H9 (cell line): ENCODE results near the gene ENOX1. TPM values are rescaled to one million over a fixed set of nuclear protein-coding genes. Genes with fewer than 3 reads are reported as not detected.

Source experiments
- DNase-seq: peaks from one replicate; pipeline ENCODE4 v3.0.0-alpha.2; 2017
- H2AFZ ChIP-seq: one replicate; pipeline ENCODE4 v1.6.1; 2013; ENCODE audit warnings: mild to moderate bottlenecking, low read length, control low read depth, moderate library complexity
- H2AK5ac ChIP-seq: 2 replicates; pipeline ENCODE4 v1.6.1; 2013; ENCODE audit warnings: low read length, control low read depth, mixed read lengths; ENCODE audit not compliant: insufficient read length
- H2BK120ac ChIP-seq: one replicate; pipeline ENCODE4 v1.6.1; 2013; ENCODE audit warnings: low read depth, mild to moderate bottlenecking, low read length, control low read depth, inconsistent platforms; ENCODE audit not compliant: poor library complexity, severe bottlenecking
- H2BK12ac ChIP-seq: 2 replicates; pipeline ENCODE4 v1.6.1; 2013; ENCODE audit warnings: low read length, control low read depth, mixed read lengths, low read depth; ENCODE audit not compliant: insufficient read length
- H2BK15ac ChIP-seq: 2 replicates; pipeline ENCODE4 v1.6.1; 2013; ENCODE audit warnings: low read depth, low read length, control low read depth
- H2BK20ac ChIP-seq: one replicate; pipeline ENCODE4 v1.6.1; 2013; ENCODE audit warnings: low read depth, mild to moderate bottlenecking, low read length, control low read depth, inconsistent platforms; ENCODE audit not compliant: poor library complexity, severe bottlenecking
- H2BK5ac ChIP-seq: 2 replicates; pipeline ENCODE4 v1.6.1; 2013; ENCODE audit warnings: low read length, control low read depth, mixed read lengths; ENCODE audit not compliant: insufficient read length
- H3K14ac ChIP-seq: 2 replicates; pipeline ENCODE4 v1.6.1; 2013; ENCODE audit warnings: low read length, control low read depth; ENCODE audit not compliant: insufficient read depth
- H3K18ac ChIP-seq: 2 replicates; pipeline ENCODE4 v1.6.1; 2013; ENCODE audit warnings: low read depth, mild to moderate bottlenecking, mixed read lengths, low read length, control low read depth; ENCODE audit not compliant: insufficient read length
- H3K23ac ChIP-seq: 2 replicates; pipeline ENCODE4 v1.6.1; 2013; ENCODE audit warnings: low read length, control low read depth, mixed read lengths, low read depth; ENCODE audit not compliant: insufficient read length
- H3K23me2 ChIP-seq: 2 replicates; pipeline ENCODE4 v1.6.1; 2013; ENCODE audit warnings: low read depth, mild to moderate bottlenecking, mixed read lengths, low read length, control low read depth; ENCODE audit not compliant: insufficient read length, poor library complexity, severe bottlenecking
- H3K27ac ChIP-seq: 2 replicates; pipeline ENCODE4 v1.5.1; 2013; ENCODE audit warnings: low read length, control low read depth, mixed read lengths, low read depth; ENCODE audit not compliant: insufficient read length
- H3K27me3 ChIP-seq: 2 replicates; pipeline ENCODE4 v1.6.1; 2013; ENCODE audit warnings: low read length, control low read depth, inconsistent platforms; ENCODE audit not compliant: insufficient read depth
- H3K4ac ChIP-seq: 2 replicates; pipeline ENCODE4 v1.6.1; 2013; ENCODE audit warnings: low read depth, mild to moderate bottlenecking, control low read depth, inconsistent platforms, low read length, moderate library complexity
- H3K4me1 ChIP-seq: 2 replicates; pipeline ENCODE4 v1.6.1; 2013; ENCODE audit warnings: low read length, control low read depth, inconsistent platforms; ENCODE audit not compliant: insufficient read depth
- H3K4me2 ChIP-seq: 2 replicates; pipeline ENCODE4 v1.6.1; 2013; ENCODE audit warnings: low read length, control low read depth, mixed read lengths; ENCODE audit not compliant: insufficient read length, insufficient read depth
- H3K56ac ChIP-seq: 2 replicates; pipeline ENCODE4 v1.6.1; 2013; ENCODE audit warnings: low read depth, mild to moderate bottlenecking, mixed read lengths, low read length, control low read depth; ENCODE audit not compliant: insufficient read length
- H3K79me1 ChIP-seq: 2 replicates; pipeline ENCODE4 v1.6.1; 2013; ENCODE audit warnings: low read depth, mild to moderate bottlenecking, moderate library complexity, low read length, control low read depth, inconsistent platforms; ENCODE audit not compliant: insufficient read depth, poor library complexity, severe bottlenecking
- H3K79me2 ChIP-seq: 2 replicates; pipeline ENCODE4 v1.6.1; 2013; ENCODE audit warnings: low read length, control low read depth, inconsistent platforms; ENCODE audit not compliant: insufficient read depth
- H3K9ac ChIP-seq: 2 replicates; pipeline ENCODE4 v1.6.1; 2013; ENCODE audit warnings: low read length, control low read depth, mixed read lengths; ENCODE audit not compliant: insufficient read length; ENCODE audit errors: extremely low read depth
- H3K9me3 ChIP-seq: one replicate; pipeline ENCODE4 v1.6.1; 2013; ENCODE audit warnings: low read depth, low read length, inconsistent platforms; ENCODE audit not compliant: control insufficient read depth
- H3T11ph ChIP-seq: one replicate; pipeline ENCODE4 v1.6.1; 2013; ENCODE audit warnings: mild to moderate bottlenecking, low read length, control low read depth, inconsistent platforms
- H4K20me1 ChIP-seq: one replicate; pipeline ENCODE4 v1.6.1; 2013; ENCODE audit not compliant: control insufficient read depth, insufficient read length, insufficient read depth
- H4K5ac ChIP-seq: 2 replicates; pipeline ENCODE4 v1.6.1; 2013; ENCODE audit warnings: low read depth, mild to moderate bottlenecking, mixed read lengths, low read length, control low read depth; ENCODE audit not compliant: insufficient read length
- H4K8ac ChIP-seq: replicated peaks from 2 replicates; pipeline ENCODE4 v1.6.1; 2013; ENCODE audit warnings: low read length, control low read depth, mixed read lengths, low read depth; ENCODE audit not compliant: insufficient read length
- H4K91ac ChIP-seq: 2 replicates; pipeline ENCODE4 v1.6.1; 2013; ENCODE audit warnings: low read depth, mild to moderate bottlenecking, moderate library complexity, mixed read lengths, low read length, control low read depth; ENCODE audit not compliant: insufficient read length
- H3K27ac Mint-ChIP-seq, 3 experiments: 2 replicates in 2 of 3; 3 replicates in 1 of 3; pipeline ENCODE4 v1.8.0; 2020 to 2021; ENCODE audit warnings: mixed read lengths in 3 of 3, mild to moderate bottlenecking in 1 of 3, moderate library complexity in 1 of 3
- H3K27me3 Mint-ChIP-seq: 2 replicates; pipeline ENCODE4 v1.8.0; 2021; ENCODE audit warnings: low read depth, mild to moderate bottlenecking, moderate library complexity, mixed read lengths
- H3K36me3 Mint-ChIP-seq, 3 experiments: 2 replicates in 2 of 3; 3 replicates in 1 of 3; pipeline ENCODE4 v1.8.0; 2020 to 2021; ENCODE audit warnings: low read depth in 3 of 3, mixed read lengths in 3 of 3; ENCODE audit not compliant: insufficient read depth in 1 of 3
- H3K4me1 Mint-ChIP-seq, 2 experiments: 2 replicates each; pipeline ENCODE4 v1.8.0; 2020; ENCODE audit warnings: mixed read lengths in 2 of 2
- H3K4me3 Mint-ChIP-seq, 2 experiments: 2 replicates in 1 of 2; 3 replicates in 1 of 2; pipeline ENCODE4 v1.8.0; 2020 to 2021; ENCODE audit warnings: mild to moderate bottlenecking in 2 of 2, mixed read lengths in 2 of 2, moderate library complexity in 1 of 2
- H3K9me3 Mint-ChIP-seq, 2 experiments: 2 replicates in 1 of 2; 3 replicates in 1 of 2; pipeline ENCODE4 v1.8.0; 2020; ENCODE audit warnings: mild to moderate bottlenecking in 2 of 2, mixed read lengths in 2 of 2, moderate library complexity in 1 of 2
- WGBS: extraction: QIAGEN DNeasy Blood & Tissue Kit; methylation state at CpG from one replicate; pipeline ENCODE4 v1.1.7; 2013; ENCODE audit warnings: missing lambda C conversion rate, low lambda C conversion rate, mixed read lengths; ENCODE audit not compliant: insufficient read length; ENCODE audit errors: extremely low coverage; 5-methylcytosine and 5-hydroxymethylcytosine counted together
- total RNA-seq: library from RNA; stranded (reverse); gene quantifications from 2 replicates; pipeline ENCODE4 v1.2.1, GENCODE V29; 2021
- TF ChIP-seq, protein P1 (sequence below): fragments of 200-600 bp; sonication (generic); conservative IDR thresholded peaks from 3 replicates; pipeline ENCODE4 v1.8.0; 2021; ENCODE audit warnings: antibody characterized with exemption, mild to moderate bottlenecking

The ENOX1 gene
- total RNA-seq, 1 experiment from 2014 or later = 0.24 TPM

GRCh38 chr13:43528992-43529391 is 257.8 kb downstream of the ENOX1 start:
- TF ChIP-seq, protein P1, sequence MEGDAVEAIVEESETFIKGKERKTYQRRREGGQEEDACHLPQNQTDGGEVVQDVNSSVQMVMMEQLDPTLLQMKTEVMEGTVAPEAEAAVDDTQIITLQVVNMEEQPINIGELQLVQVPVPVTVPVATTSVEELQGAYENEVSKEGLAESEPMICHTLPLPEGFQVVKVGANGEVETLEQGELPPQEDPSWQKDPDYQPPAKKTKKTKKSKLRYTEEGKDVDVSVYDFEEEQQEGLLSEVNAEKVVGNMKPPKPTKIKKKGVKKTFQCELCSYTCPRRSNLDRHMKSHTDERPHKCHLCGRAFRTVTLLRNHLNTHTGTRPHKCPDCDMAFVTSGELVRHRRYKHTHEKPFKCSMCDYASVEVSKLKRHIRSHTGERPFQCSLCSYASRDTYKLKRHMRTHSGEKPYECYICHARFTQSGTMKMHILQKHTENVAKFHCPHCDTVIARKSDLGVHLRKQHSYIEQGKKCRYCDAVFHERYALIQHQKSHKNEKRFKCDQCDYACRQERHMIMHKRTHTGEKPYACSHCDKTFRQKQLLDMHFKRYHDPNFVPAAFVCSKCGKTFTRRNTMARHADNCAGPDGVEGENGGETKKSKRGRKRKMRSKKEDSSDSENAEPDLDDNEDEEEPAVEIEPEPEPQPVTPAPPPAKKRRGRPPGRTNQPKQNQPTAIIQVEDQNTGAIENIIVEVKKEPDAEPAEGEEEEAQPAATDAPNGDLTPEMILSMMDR = no peak
- Mint-ChIP-seq H3K36me3 (no peaks in the 10 kb centered on the region), H3K27me3 (no peaks in the 10 kb centered on the region), H3K4me3 (no peak overlapping the region; a peak in 1 of 5 replicates), H3K9me3 (no peaks in the 10 kb centered on the region), H3K4me1 (no peaks in the 10 kb centered on the region), H3K27ac (no peak overlapping the region; a peak in 1 of 7 replicates)
- Histone ChIP-seq H4K8ac (no peak overlapping the region), H3T11ph (no peak overlapping the region), H3K4ac (no peak overlapping the region), H3K27ac (no peak overlapping the region), H3K9me3 (no peaks in the 10 kb centered on the region), H3K23me2 (no peaks in the 10 kb centered on the region), H2BK15ac (no peak overlapping the region), H2AFZ (no peak overlapping the region), H2BK120ac (no peak overlapping the region), H4K20me1 (no peaks in the 10 kb centered on the region), H2BK20ac (no peak overlapping the region), H2BK12ac (no peak overlapping the region), H3K4me2 (no peak overlapping the region), H3K9ac (no peak overlapping the region), H3K79me1 (no peaks in the 10 kb centered on the region), H3K56ac (no peak overlapping the region), H4K5ac (no peak overlapping the region), H2AK5ac (no peak overlapping the region), H3K14ac (no peak overlapping the region), H3K4me1 (no peaks in the 10 kb centered on the region), H3K18ac (no peak overlapping the region), H4K91ac (no peak overlapping the region), H2BK5ac (no peak overlapping the region), H3K79me2 (no peaks in the 10 kb centered on the region), H3K27me3 (no peaks in the 10 kb centered on the region), H3K23ac (no peak overlapping the region)
- DNase-seq = no peak
- WGBS = no CpG with 5 or more reads among the region's 6 CpGs
